H4 (cell line): ENCODE data around the gene SLC6A6. TPM values are rescaled to one million over a fixed set of nuclear protein-coding genes. Genes with fewer than 3 reads are reported as not detected.

Source experiments
- DNase-seq: peaks from one replicate; pipeline ENCODE4 v3.0.0-alpha.2; 2015; ENCODE audit warnings: low spot score
- total RNA-seq: library from RNA; depleted of rRNA; stranded (reverse); fragments of >200 nt; shearing (Covaris generic); gene quantifications from 2 replicates; pipeline ENCODE4 v1.2.3, GENCODE V29; 2014

Gene SLC6A6
- total RNA-seq, 1 experiment from 2014 or later: 29.8 TPM

DNA sequence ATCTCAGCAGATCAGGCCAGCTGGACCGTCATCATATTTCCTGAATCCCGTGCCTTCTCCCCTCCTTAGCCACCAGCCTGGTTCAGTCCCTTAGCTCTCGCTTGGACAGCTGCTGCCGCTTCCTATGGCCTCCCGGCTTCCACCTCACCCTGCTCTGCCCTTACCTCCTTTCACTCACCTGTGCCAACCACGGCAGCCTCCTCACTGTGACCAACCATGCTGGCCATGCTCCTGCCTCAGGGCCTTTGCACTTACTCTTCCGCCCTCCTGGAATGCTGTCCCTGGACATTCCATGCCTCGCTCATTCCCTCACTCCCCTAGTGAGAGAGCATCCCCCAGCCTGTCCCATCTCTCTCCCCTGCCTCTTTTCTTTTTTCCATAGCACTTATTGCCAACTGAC lies 118.6 kb downstream of the SLC6A6 start:
- DNase-seq: no peak

DNA sequence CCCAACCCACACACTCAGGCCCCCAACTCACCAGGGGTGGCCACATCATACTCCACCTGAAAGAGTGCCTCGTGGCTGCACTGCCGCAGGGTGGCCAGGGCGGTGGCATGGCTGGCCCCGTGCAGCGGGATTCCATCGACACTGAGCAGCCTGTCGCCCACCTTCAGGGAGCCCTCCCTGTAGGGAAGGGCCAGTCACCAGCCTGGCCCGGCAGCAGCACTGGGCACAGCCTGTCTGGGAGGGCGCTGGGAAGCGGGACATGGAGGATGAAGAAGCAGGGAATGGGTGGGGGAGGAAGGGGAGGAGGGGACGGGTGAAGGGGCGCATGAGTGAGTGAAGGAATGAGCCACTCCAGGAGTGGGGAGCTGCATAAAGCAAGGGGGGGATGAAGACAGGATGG lies 119.2 kb downstream of the SLC6A6 start:
- DNase-seq: no peak

DNA sequence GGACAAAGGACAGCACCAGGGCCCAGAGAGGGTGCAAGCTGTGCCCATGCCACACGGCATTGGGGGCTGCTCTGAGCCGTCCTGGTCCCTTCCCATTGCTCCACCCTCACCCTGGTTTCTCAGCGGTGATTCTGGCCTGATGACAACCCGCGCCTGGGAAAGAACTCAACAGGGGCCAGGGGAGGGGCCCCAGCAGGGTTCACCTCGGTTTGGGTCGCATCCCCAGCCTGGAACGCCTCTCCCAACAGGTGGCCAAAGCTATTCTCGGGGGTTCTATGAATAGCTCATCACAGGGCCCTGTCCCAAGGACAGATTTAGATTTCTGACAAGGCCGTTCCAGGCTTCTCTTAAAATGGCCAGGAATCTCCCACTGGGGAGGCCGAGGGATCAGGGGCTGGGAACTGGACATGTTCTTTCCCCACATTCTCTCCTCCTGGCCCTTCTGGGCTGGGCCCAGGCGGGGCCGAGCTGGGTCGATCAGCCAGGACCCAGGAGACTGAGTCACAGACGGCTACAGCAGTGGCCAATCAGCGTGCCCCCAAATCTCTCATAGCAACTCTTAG lies 119.8 kb downstream of the SLC6A6 start:
- no peak for DNase-seq

DNA sequence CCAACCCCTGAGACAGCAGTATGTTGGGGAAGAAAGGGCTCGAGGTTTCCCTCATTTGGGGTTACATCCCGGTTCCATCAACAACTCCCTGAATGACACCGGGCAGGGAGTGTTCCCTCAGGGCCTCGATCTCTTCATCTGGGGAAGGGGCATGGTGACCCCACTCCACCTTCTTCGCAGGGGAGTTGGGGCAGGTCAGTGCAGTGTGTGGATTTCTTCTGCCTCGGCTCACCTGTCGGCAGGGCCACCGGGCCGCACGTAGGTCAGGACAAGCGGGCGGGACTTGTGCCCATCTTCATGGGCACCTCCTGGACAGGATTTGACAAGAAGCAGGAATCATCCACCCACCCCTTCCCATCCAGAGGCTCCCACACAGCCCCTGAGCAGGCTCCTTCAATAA lies 120.4 kb downstream of the SLC6A6 start:
- no peak for DNase-seq

DNA sequence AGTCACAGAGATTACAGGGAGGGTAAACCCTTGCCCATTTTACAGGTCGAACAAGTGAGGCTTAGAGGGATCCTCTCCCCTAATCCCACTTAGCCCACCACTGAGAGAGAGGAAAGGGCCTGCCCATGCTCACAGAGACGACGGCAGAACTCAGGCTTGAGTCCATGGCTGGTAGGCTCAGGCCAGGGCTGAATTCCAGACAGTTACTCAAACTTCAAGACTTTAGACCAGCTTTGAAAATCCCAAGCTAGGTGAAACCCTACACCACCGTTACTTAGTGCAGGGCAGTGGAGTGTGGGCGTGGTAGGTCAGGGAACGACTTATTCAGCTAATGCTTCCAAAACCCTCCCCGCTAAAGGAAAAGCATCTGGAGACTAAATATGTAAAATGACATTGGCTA lies 121.4 kb downstream of the SLC6A6 start:
- no peak for DNase-seq

DNA sequence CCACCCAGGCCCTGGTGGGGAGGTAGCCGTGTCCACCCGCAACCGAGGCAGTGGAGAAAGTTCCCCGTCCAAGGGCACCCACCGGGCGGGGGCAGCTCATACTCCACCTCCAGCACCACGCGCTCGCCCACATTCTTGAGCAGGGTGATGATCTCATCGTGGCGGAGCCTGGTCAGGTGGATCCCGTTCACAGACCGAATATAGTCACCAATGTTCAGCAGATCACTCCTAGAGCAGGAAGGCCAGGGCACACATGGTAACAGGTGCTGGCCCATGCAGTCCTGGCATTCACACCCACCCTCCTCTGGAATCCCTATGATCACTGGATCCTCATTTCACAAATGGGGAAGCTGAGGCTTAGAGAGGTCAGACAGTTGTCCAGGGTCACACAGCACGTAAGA lies 121.9 kb downstream of the SLC6A6 start:
- DNase-seq: no peak

DNA sequence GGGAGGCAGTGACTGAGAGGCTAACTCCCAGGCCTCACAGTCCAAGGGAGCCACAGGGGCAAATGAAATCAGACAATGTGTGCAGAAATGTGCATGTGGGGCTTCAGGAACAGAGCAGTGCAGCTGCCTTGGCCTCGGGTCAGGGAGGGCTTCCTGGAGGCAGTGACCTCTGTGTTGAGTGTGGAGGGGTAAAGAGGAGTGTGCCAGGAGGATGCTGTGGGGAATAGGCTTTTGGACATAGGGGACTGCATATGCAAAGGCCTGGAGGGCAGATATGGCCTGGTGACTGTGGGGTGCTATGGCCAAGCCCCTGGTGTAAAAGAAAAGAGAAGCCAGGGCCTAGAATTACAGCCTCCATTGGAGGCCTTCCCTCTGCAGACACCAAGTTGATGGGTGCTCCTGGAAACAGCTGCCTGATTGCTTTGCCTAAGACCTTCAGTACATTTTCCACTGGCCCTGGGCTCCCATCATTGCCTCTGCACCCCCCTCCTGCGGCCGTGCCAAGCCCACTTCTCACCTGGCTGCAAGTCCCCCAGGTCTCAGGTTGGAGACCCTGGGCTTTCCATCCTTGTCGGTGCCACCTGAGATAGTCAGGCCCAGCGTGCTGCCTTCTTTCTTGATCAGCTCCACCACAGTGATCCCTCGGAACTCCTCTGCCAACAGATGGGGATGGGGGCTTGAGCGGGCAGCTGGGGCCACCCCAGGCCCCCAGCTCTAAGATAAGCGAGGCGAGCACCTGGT lies 122.7 kb downstream of the SLC6A6 start:
- DNase-seq: no peak

DNA sequence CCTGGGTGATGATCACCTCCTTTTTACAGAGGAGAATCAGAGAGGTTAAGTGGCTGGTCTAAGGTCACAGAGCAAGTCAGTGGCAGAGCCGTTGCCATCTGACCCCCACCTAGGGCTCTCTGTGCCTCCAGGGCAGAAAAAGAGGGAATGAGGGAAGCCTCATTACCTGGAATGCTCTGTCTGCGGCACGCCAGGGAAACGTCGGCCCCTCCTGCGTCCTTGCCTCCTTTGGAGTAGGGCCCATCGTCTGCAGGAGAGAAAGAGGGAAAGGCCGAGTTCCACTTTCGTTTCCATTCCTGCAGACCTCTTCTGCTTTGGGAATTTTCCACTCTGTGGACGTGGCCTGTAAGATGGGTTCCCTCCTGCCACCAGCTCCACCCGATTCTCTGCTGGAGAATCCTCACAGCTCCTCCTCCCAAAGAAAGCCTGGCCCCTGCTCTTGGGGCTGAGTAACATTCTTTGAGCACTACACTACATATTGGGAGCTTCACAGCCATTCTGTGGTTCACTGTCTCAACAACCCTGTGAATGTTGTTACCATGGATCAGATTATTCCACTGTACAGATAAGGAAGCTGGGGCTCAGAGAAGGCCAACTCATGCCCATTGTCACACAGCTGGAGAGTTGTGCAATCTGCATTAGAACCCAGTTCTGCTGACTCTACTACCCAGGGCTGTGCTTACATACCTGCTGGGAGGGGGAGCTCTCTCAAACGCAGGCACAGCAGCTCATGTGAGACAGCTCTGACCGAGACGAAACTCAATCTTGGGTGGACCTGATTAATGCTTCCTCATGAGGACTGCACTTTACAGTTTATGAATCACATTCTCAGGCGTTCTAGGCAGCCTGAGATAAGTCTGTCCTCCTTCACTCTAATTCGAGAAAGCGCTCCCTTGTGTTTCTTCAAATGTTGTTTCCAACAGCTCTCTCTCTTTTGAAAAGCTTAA lies 123.6 kb downstream of the SLC6A6 start:
- DNase-seq: no peak

DNA sequence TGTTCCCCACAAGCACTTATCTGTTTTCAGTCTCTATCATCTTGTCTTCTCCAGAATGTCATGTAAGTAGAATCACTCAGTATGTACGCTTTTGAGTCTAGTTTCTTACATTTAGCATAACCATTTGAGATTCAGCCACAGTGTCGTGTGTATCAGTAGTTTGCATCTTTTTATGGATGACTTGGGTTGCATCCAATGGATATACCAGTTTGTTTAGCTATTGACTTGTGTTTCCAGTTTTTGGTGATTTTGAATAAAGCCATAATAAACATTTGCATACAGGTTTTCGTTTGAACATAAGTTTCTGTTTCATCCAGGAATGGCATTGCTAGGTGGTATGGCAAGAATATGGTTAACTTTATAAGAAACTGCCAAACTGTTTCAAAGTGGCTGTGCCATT lies 125.7 kb downstream of the SLC6A6 start:
- no peak for DNase-seq

DNA sequence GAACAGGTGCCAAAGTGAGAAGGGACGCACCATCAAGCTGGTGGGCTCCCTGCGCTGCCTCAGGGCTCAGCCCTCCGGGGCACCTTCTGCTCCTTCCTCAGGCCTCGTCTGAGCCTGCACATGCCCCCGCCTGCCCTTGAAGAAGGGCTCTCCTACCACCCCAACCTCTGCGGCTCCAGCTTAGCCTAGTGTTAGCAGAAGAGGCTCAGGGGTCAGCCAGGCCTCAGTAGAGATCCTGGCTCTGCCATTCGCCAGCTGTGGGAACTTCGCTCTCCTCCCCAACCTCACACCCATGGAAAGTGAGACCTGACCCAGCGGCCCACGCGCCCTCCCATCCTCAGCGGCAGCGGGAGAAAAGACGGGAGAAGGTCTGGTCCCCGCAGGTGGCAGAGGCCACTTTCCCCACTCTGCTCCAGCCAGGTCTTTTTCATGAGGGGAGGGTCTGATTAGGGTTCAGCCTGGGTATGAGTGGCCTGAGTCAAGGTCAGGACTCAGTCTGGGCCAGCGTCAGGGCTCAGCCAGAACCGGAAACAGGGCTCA lies 129.5 kb downstream of the SLC6A6 start:
- DNase-seq: no peak

DNA sequence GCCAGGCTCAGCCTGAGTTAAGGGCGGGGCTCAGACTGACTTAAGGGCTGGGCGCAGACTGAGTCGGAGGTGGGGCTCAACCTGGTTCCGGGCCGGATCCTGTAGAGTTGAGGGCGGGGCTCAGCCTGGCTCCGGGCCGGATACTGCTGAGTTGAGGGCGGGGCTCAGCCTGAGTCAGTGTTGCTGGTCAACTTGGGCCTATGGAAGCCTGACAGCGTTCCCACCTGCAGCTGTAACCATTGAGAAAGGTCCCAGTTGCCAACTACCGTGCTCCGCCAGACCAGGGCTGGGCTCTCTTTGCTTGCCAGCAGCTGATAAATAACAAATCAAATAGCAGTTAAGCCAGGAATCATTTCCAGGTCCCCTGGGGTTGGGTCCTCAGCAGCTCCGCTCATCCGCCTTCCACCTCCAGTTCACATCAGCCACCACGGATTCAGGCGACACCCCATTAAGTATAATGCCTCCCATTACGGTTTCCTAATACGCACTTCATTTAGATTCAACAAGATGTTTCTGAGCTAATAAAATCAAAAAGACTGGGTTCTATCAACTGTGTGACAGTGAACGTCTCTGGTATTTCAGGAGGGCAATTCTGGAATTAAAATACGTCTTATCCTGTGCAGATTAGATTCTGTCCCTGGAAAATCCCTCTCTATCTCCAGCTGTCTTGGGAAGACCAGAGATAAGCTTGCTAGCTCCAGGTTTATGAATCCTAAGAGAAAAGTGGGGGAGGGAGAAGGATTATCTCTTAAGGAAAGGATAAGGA lies 130.5 kb downstream of the SLC6A6 start:
- DNase-seq: no peak

DNA sequence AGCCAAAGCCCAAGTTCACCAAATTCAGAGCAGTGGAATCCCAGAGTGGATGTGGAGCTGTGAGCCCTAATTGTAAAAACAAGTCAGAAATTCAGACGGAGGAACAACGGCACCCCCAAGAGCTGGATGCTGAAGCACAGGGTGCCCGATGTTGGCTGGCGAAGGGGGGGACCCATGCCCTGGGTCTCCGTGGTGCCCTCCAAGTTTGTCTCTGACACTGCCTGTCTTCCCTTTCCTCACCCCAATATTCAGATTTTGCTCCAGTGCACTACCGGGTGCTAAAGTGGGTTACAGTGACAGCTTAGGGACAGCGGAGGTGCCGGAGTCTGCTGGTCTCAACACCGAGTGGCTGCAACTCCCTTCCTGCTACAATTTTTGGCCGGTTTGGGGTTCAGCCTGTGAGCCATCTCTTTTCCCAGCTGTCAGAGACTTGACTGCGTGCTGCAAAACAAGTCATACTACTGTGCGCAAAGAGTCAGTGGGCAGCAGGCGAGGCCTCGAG lies 131.1 kb downstream of the SLC6A6 start:
- DNase-seq: no peak

DNA sequence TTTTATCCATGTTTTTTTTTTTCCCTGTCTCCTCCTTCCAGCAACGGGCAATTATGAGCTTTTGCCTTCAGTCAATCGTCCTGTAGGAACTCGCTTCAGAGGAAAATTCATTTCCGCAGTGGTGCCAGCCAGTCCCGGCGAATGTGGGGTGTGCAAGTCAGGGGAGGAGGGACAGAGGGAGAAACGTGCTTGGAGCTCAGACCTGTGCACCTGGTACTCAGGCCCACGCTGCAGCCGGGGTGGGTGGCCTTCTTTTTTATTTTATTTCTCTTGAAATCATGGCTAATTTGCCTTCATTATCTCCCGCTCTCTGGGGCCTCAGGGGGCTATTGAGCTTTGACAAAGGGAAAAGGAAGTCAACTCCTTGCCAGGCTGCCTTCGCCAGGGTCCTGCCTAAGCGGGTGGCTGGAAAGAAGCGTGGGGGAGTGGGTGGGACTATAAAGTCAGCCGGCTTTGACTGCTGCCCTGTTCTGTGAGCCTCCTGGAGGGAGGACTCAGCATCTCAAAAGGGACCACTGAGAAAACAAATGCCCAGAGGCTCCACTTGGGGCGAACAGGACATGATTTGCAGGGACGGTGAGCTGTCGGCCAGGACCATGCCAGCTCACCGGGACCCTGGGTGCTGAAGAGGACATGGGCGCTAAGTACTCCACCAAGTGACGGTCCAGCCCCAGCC lies 132.2 kb downstream of the SLC6A6 start:
- no peak for DNase-seq

DNA sequence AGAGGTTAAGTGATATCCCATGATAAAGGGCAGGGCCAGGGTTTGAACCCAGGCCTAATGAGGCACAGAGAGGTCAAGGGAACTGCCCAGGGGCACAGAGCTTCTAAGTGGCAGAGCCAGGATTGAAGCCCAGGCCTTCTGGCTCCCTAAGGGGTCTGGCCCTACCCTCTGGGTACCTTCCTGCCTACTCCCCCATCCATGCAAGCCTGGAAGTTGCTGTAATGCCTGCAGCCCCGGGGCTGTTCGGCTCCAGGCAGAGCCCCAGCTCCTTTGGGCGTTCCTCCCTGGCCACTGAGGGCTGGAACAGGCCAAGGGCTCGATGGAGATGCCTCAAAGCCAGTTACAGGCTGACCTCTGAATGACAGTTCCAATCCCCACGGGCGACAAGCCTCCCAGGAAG lies 133.2 kb downstream of the SLC6A6 start:
- DNase-seq: no peak

DNA sequence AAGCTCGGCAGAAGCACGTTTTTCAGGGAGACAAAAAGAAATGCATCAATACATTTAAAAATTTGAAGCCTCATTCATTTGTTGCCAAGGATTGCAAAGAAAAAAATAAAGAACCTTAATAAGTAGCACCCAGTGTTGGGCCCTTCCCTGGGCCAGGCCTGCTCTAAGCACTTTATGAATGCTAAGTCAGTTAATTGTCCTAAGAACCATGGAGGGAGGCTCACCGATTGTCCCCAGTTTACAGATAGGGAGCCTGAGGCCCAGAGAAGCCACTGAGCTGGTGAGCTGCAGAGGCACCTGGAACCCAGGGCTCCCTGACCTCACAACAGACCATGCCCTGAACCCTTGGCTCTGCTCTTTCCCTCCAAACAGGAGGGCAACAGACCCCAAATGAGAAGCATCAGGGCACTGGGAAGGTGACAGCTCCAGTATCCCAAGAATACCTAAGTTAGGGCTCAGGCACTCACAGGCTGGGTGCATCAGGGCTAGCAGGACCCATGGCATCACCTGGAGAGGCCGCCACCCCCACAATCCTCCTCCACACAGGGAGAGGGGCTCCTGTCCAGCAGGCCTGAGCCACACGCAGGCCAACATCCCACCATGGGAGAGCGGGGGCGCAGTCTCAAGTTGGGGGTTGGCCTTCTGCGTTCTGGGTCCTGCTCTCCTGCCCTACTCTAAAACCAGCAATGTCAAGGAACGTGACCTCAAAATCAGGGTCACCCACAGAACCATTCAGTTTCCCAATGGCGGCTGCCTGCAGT lies 133.8 kb downstream of the SLC6A6 start:
- no peak for DNase-seq

DNA sequence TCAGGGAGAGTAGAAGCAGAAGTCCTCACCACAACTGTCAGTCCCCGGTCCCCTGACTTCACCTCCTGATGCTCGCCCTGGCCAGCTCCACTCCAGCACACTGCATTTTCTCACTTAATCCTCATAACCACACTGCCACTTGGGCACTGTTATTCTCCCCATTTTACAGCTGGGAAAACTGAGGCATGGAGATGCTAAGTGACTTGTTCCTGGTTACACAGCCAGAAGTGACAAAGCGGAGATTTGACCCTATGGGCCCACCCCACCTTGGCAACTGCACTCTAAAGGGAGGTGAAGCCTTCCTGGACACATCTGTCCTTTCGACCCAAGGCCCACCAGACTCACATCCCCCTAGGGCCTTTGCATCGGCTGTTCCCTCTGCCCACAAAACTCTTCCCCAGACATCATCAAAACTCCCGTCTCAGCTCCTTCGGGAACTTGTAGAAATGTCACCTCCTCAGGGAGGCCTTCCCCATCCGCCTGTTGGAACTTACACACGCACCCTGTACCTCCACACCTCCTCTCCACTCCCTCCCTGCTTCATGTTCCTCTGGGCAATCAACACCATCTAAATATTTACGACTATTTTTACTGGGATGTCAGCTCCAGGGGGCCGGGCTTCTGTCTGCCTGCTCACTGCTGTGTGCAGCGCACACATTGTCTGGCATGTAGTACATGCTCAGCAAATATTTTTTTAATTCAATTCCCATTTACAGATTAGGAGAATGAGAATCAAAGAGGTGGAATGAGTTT lies 134.6 kb downstream of the SLC6A6 start:
- no peak for DNase-seq

DNA sequence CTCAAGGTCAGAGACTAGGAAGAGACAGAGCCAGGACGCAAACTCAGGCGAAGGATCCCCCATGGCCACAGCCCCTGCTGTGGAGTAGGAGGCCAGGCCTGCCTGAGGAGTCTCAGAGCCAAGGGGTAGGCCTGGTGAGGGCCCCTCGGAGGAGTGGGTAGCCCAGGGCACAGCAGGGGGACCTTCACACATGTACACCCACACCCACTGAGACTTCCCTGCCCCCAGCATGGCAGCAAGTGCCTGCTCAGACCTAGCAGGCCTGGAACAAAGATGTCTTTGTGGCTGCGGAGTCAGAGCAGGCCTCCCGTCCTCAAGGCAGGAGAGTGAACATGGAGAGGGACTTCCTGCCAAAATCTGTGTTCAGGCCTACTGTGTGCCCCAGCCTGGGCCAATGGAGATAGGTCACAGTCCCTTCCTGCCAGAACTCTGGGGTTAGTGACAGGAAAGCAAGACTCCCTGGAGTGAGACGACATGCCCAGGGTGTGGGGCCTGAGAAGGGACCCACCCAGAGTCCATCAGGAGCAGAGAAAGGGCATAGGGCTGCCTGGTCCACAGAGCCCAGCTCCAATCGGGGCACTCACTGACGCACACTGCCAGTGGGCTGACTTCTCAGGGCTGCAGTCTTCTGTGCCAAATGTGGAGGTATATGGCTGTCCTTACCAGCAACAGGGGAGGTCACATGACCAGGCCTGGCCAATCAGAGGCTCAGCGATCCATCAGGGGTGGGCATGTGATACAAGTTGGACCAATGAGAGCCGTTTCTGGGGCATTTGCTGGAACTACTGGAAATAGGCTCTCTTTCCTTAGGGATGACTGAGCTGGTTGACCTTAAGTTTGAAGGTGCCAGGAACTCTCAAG lies 135.4 kb downstream of the SLC6A6 start:
- DNase-seq: no peak

DNA sequence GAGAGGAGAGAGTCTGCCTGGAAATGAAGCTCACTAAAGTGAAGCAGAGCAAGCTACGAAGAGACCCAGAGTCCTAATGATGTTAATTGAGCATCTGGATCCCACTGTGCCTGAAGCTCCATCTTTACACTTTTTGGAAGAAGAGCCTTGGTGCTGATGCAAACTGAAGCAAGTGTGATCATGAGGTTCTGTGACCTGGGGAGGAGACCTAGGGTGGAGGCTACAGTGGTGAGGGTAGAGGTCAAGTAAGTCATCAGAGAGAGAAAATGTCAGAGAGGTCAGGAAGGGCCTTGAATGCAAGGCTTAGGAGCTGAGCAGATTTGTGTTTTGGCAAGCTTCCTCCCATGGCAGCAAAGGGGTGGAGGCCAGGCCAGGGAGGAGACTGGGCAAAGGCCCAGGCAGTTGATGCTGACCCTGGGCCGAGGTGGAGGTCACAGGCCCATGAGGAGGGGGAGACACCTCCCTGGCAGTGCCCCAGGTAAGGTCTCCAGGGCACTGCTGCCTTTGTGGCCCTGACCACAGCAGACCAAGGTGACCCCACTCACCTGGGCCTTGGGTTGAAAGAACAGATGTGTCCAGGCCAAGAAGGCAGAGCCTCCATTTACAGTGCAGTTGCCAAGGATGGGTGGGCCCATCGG lies 136.2 kb downstream of the SLC6A6 start:
- DNase-seq: no peak
